Mammary epithelial cell (primary cell): Measurements from ENCODE around the gene CELF4.

Experiments used
- EZH2 ChIP-seq: IDR thresholded peaks from 2 replicates; pipeline ENCODE4 v1.6.1; 2012; ENCODE audit warnings: low read length, inconsistent platforms, borderline replicate concordance
- TF ChIP-seq, protein P1 (sequence below), 2 donors: IDR thresholded peaks in 1 of 2; conservative IDR thresholded peaks in 1 of 2; 2 replicates each; pipeline ENCODE4 v1.5.1; 2011 to 2012; ENCODE audit warnings: inconsistent platforms in 2 of 2, low read length in 2 of 2, mild to moderate bottlenecking in 2 of 2, control low read depth in 1 of 2, low read depth in 1 of 2; ENCODE audit not compliant: insufficient read depth in 1 of 2; ENCODE audit errors: extremely low read depth in 1 of 2

DNA sequence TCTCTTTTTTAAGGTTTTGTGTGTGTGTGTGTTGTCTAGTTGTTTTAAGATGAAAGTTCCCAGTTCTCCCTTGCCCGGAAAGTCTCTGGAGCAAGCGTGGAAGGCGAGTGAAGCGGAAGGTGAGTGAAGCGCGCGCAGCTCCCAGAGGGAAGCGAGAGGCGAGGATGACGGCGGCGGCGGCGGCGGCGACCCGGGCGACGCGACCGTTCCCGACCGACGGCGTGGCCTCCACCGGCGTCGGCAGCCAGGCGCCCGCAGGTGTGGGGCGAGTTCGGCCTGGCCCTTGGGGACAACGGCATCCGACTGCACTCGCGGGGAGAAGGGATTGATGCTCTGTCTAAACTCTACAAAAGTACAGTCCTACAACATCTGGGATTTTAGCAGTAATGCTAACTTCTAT lies 321.9 kb downstream of the CELF4 start:
- TF ChIP-seq, protein P1, sequence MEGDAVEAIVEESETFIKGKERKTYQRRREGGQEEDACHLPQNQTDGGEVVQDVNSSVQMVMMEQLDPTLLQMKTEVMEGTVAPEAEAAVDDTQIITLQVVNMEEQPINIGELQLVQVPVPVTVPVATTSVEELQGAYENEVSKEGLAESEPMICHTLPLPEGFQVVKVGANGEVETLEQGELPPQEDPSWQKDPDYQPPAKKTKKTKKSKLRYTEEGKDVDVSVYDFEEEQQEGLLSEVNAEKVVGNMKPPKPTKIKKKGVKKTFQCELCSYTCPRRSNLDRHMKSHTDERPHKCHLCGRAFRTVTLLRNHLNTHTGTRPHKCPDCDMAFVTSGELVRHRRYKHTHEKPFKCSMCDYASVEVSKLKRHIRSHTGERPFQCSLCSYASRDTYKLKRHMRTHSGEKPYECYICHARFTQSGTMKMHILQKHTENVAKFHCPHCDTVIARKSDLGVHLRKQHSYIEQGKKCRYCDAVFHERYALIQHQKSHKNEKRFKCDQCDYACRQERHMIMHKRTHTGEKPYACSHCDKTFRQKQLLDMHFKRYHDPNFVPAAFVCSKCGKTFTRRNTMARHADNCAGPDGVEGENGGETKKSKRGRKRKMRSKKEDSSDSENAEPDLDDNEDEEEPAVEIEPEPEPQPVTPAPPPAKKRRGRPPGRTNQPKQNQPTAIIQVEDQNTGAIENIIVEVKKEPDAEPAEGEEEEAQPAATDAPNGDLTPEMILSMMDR (conservative IDR thresholded peaks at IDR 0.05 in 1 of 2, IDR thresholded peaks at IDR 0.05 in 1 of 2; ENCODE audit: extremely low read depth in 1 of 2, insufficient read depth in 1 of 2, low read depth in 1 of 2, low read length in 2 of 2), result no peak
- no peak for TF ChIP-seq EZH2
